SK-N-SH (cell line): ENCODE data around the gene EPDR1. TPM values are rescaled to one million over a fixed set of nuclear protein-coding genes. Genes with fewer than 3 reads are reported as not detected.

ENCODE experiments used
- CTCF ChIA-PET: fragments of 300-600, 350-600 bp; formaldehyde crosslinking; extraction: SDS; loops from one replicate; lab custom pipeline; 2021; lab: Yijun Ruan, JAX
- POLR2A ChIA-PET: fragments of 350-600 bp; sonication (Branson Sonifier 250); formaldehyde crosslinking; extraction: SDS; loops from one replicate; lab custom pipeline; 2020; ENCODE audit warnings: antibody characterized with exemption, inconsistent platforms; lab: Yijun Ruan, JAX
- DNase-seq: peaks from one replicate; pipeline ENCODE4 v3.0.0; 2012
- H2AFZ ChIP-seq: fragments of 200-600 bp; sonication (generic); 2 replicates; pipeline ENCODE4 v1.8.1; 2016; ENCODE audit warnings: antibody characterized with exemption, mild to moderate bottlenecking, low read depth
- H3F3A ChIP-seq: fragments of 200-600 bp; sonication (generic); replicated peaks from 2 replicates; pipeline ENCODE3; 2016; ENCODE audit warnings: antibody characterized with exemption, mild to moderate bottlenecking; ENCODE audit not compliant: insufficient read depth
- H3K27ac ChIP-seq, 2 experiments: fragments of 200-500 bp in 1 of 2; fragments of 200-600 bp in 1 of 2; sonication (Bioruptor generic) in 1 of 2; sonication (generic), shearing (Covaris generic) in 1 of 2; 2 replicates each; pipeline versions ENCODE4 v1.5.1 to v1.6.1; 2014 to 2016; ENCODE audit warnings: low read depth in 2 of 2, inconsistent platforms in 1 of 2, low read length in 1 of 2, mild to moderate bottlenecking in 1 of 2, mixed read lengths in 1 of 2
- H3K27me3 ChIP-seq: fragments of 200-600 bp; sonication (generic), shearing (Covaris generic); 2 replicates; pipeline ENCODE4 v1.6.1; 2016; ENCODE audit warnings: mixed run types; ENCODE audit not compliant: insufficient read depth
- H3K36me3 ChIP-seq, 2 experiments: fragments of 200-500 bp in 1 of 2; fragments of 200-600 bp in 1 of 2; sonication (Bioruptor generic) in 1 of 2; sonication (generic) in 1 of 2; replicated peaks in 1 of 2; 2 replicates each; pipeline versions ENCODE3 to v1.5.1; 2014 to 2016; ENCODE audit warnings: low read length in 1 of 2, mild to moderate bottlenecking in 1 of 2; ENCODE audit not compliant: insufficient read depth in 2 of 2, control insufficient read depth in 1 of 2
- H3K4me1 ChIP-seq, 2 experiments: fragments of 200-500 bp in 1 of 2; fragments of 200-600 bp in 1 of 2; sonication (Bioruptor generic) in 1 of 2; sonication (generic), shearing (Covaris generic) in 1 of 2; 2 replicates each; pipeline versions ENCODE4 v1.5.1 to v1.6.1; 2014 to 2016; ENCODE audit warnings: low read depth in 1 of 2, low read length in 1 of 2, mixed run types in 1 of 2; ENCODE audit not compliant: insufficient read depth in 2 of 2, control insufficient read depth in 1 of 2
- H3K4me2 ChIP-seq: fragments of 200-600 bp; sonication (generic), shearing (Covaris generic); 2 replicates; pipeline ENCODE4 v1.6.1; 2017; ENCODE audit warnings: mixed run types
- H3K4me3 ChIP-seq, 2 experiments: fragments of 200-500 bp in 1 of 2; fragments of 200-600 bp in 1 of 2; sonication (Bioruptor generic) in 1 of 2; sonication (generic), shearing (Covaris generic) in 1 of 2; 2 replicates each; pipeline versions ENCODE4 v1.5.1 to v1.8.1; 2014 to 2016; ENCODE audit warnings: low read depth in 2 of 2, inconsistent platforms in 1 of 2, low read length in 1 of 2, mild to moderate bottlenecking in 1 of 2, mixed read lengths in 1 of 2, moderate library complexity in 1 of 2
- H3K79me2 ChIP-seq: fragments of 200-600 bp; sonication (generic); 2 replicates; pipeline ENCODE4 v1.8.1; 2017; ENCODE audit warnings: mild to moderate bottlenecking; ENCODE audit not compliant: insufficient read depth
- H3K9ac ChIP-seq: fragments of 200-600 bp; sonication (generic); 2 replicates; pipeline ENCODE4 v1.6.1; 2017; ENCODE audit warnings: mixed run types
- H3K9me2 ChIP-seq: fragments of 200-600 bp; sonication (generic); 2 replicates; pipeline ENCODE4 v1.6.1; 2017; ENCODE audit warnings: mixed run types
- H3K9me3 ChIP-seq: fragments of 200-600 bp; sonication (generic); 2 replicates; pipeline ENCODE4 v1.6.1; 2017; ENCODE audit warnings: mixed run types, mild to moderate bottlenecking, moderate library complexity
- H4K20me1 ChIP-seq: fragments of 200-600 bp; sonication (generic); 2 replicates; pipeline ENCODE4 v1.6.1; 2017; ENCODE audit warnings: mild to moderate bottlenecking, mixed run types; ENCODE audit not compliant: insufficient read depth
- CTCF ChIP-seq: fragments of 200-600 bp; sonication (generic); IDR thresholded peaks from 2 replicates; pipeline ENCODE4 v1.6.1; 2017; ENCODE audit warnings: antibody characterized with exemption, mild to moderate bottlenecking, moderate library complexity
- ELF1 ChIP-seq: IDR thresholded peaks from 2 replicates; pipeline ENCODE4 v1.4.0; 2012
- FOSL2 ChIP-seq: IDR thresholded peaks from 2 replicates; pipeline ENCODE4 v1.4.0; 2012; ENCODE audit warnings: low read depth, mild to moderate bottlenecking, moderate library complexity, borderline replicate concordance
- GABPA ChIP-seq: IDR thresholded peaks from 2 replicates; pipeline ENCODE4 v1.4.0; 2012; ENCODE audit warnings: low read depth, mild to moderate bottlenecking
- IRF3 ChIP-seq: fragments of 150-350 bp; IDR thresholded peaks from 2 replicates; pipeline ENCODE4 v1.6.1; 2016; ENCODE audit warnings: mild to moderate bottlenecking, low read depth, low read length
- MEF2A ChIP-seq: IDR thresholded peaks from 2 replicates; pipeline ENCODE4 v1.4.0; 2012; ENCODE audit warnings: low read depth, borderline replicate concordance
- MXI1 ChIP-seq: IDR thresholded peaks from 2 replicates; pipeline ENCODE4 v1.6.1; 2012; ENCODE audit warnings: mild to moderate bottlenecking, low read depth, low read length, improper control_type of control experiment
- POLR2AphosphoS5 ChIP-seq: IDR thresholded peaks from 2 replicates; pipeline ENCODE4 v1.6.1; 2012; ENCODE audit warnings: low read depth, low read length
- RXRA ChIP-seq: IDR thresholded peaks from 2 replicates; pipeline ENCODE4 v1.4.0; 2012; ENCODE audit warnings: low read depth, mild to moderate bottlenecking, borderline replicate concordance
- TCF12 ChIP-seq: IDR thresholded peaks from 2 replicates; pipeline ENCODE4 v1.4.0; 2012
- USF2 ChIP-seq: fragments of 150-350 bp; IDR thresholded peaks from 2 replicates; pipeline ENCODE4 v1.6.1; 2017; ENCODE audit warnings: antibody characterized with exemption, low read length, low read depth, borderline replicate concordance
- WGBS: methylation state at CpG from one replicate; pipeline ENCODE4 v1.1.6; 2017; ENCODE audit warnings: low lambda C conversion rate; 5-methylcytosine and 5-hydroxymethylcytosine counted together
- polyA plus RNA-seq, 3 experiments: library from polyadenylated mRNA; depleted of rRNA; stranded (reverse); fragments of >200 nt; gene quantifications; 2 replicates each; pipeline ENCODE4 v1.2.3, GENCODE V29; 2012
- TF ChIP-seq, protein P1 (sequence below): IDR thresholded peaks from 2 replicates; pipeline ENCODE4 v1.4.0; 2012; ENCODE audit warnings: low read depth, borderline replicate concordance

Gene EPDR1
- polyA plus RNA-seq, 1 of the 3 experiments (the other 2 are of a cell fraction): 7.4 TPM

DNA sequence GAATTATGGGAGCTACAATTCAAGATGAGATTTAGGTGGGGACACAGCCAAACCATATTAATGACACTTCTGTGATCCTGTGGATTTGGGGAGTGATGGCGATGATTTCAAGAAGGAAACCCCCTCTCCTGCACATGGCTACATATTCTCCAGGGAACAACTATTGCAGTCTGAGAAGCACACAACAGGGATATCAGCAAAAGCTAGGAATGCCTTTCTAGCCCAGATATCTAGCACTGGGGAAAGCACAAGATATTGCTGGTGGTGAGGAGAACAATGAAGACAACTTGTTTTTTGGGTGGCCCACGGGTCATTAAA lies 24.3 kb downstream of the EPDR1 start:
- TF ChIP-seq POLR2AphosphoS5: no peak
- TF ChIP-seq MEF2A: no peak
- TF ChIP-seq RXRA: no peak
- no peak for TF ChIP-seq USF2
- TF ChIP-seq IRF3: no peak
- TF ChIP-seq, protein P1, sequence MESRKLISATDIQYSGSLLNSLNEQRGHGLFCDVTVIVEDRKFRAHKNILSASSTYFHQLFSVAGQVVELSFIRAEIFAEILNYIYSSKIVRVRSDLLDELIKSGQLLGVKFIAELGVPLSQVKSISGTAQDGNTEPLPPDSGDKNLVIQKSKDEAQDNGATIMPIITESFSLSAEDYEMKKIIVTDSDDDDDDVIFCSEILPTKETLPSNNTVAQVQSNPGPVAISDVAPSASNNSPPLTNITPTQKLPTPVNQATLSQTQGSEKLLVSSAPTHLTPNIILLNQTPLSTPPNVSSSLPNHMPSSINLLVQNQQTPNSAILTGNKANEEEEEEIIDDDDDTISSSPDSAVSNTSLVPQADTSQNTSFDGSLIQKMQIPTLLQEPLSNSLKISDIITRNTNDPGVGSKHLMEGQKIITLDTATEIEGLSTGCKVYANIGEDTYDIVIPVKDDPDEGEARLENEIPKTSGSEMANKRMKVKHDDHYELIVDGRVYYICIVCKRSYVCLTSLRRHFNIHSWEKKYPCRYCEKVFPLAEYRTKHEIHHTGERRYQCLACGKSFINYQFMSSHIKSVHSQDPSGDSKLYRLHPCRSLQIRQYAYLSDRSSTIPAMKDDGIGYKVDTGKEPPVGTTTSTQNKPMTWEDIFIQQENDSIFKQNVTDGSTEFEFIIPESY: no peak
- TF ChIP-seq GABPA: no peak
- no peak for TF ChIP-seq FOSL2
- TF ChIP-seq CTCF: no peak
- TF ChIP-seq TCF12: no peak
- no peaks in the 10 kb centered on the region for H3K36me3 ChIP-seq
- no peak overlapping the region for H3K27ac ChIP-seq
- H3K9me2 ChIP-seq: no peaks in the 10 kb centered on the region
- H3K4me3 ChIP-seq: no peak overlapping the region
- no peaks in the 10 kb centered on the region for H4K20me1 ChIP-seq
- H3K79me2 ChIP-seq: no peaks in the 10 kb centered on the region
- no peaks in the 10 kb centered on the region for H3F3A ChIP-seq
- peaks cover 0 to 4% of the 10 kb centered on the region in 2 experiments; a peak in 2 of 4 replicates for H3K4me1 ChIP-seq
- WGBS: 72% methylated on average over 2 of the region's 2 CpGs
- no peak for DNase-seq
- H3K9me3 ChIP-seq: no peaks in the 10 kb centered on the region; the same call in 1 of the 2 replicates
- H2AFZ ChIP-seq: no peak overlapping the region
- H3K4me2 ChIP-seq: no peak overlapping the region
- ChIA-PET POLR2A (no interaction called here), CTCF (interaction anchor here (2.4 to 2.7 kb wide), 2 partner anchors 27 to 43 kb away, joined by 7 to 10 read pairs; partner anchors contain the start of gene SFRP4)
- H3K9ac ChIP-seq: no peak overlapping the region
- no peaks in the 10 kb centered on the region for H3K27me3 ChIP-seq

GRCh38 chr7:37945336-37945735 lies 24.9 kb downstream of the EPDR1 start:
- POLR2A ChIA-PET: no interaction called here

More at GRCh38 chr7:37945336-37945735, 24.9 kb downstream of the EPDR1 start:
- Histone ChIP-seq H4K20me1 (no peaks in the 10 kb centered on the region), H3K27me3 (no peaks in the 10 kb centered on the region), H3K9me2 (no peaks in the 10 kb centered on the region), H3K4me2 (no peak overlapping the region), H3F3A (no peaks in the 10 kb centered on the region), H3K27ac (no peak overlapping the region), H2AFZ (no peak overlapping the region), H3K9ac (no peak overlapping the region), H3K4me1 (peaks cover 0 to 4% of the 10 kb centered on the region in 2 experiments; a peak in 1 of 4 replicates), H3K4me3 (no peak overlapping the region), H3K9me3 (no peaks in the 10 kb centered on the region; the same call in 1 of the 2 replicates), H3K79me2 (no peaks in the 10 kb centered on the region), H3K36me3 (no peaks in the 10 kb centered on the region)
- WGBS: 60% methylated on average over 4 of the region's 4 CpGs
- no peak for TF ChIP-seq ELF1
- TF ChIP-seq MXI1: no peak
- no peak for TF ChIP-seq IRF3
- TF ChIP-seq TCF12: no peak
- DNase-seq: no peak
- CTCF ChIA-PET: interaction anchor here (2.4 to 2.7 kb wide), 2 partner anchors 28 to 44 kb away, joined by 7 to 10 read pairs; partner anchors contain the start of gene SFRP4
